Adipocyte (in vitro differentiated cells): Measurements from ENCODE around the gene CCR9.
A peak's percentile ranks its signal among the peaks of the same experiment; 100 is the strongest.

Source experiments
- DNase-seq: peaks from one replicate; pipeline ENCODE4 v3.0.0-alpha.2; 2015; ENCODE audit warnings: low read depth
- H3K27me3 ChIP-seq: replicated peaks from 2 replicates; pipeline ENCODE4 v1.7.0; 2013; ENCODE audit warnings: mild to moderate bottlenecking, low read length, moderate library complexity; ENCODE audit not compliant: control insufficient read depth, insufficient read depth
- H3K36me3 ChIP-seq: 2 replicates; pipeline ENCODE4 v1.7.0; 2013; ENCODE audit warnings: low read length, mild to moderate bottlenecking, moderate library complexity; ENCODE audit not compliant: control insufficient read depth, insufficient read depth, severe bottlenecking
- H3K4me1 ChIP-seq: 2 replicates; pipeline ENCODE4 v1.7.0; 2013; ENCODE audit warnings: mild to moderate bottlenecking, low read length, moderate library complexity; ENCODE audit not compliant: control insufficient read depth, insufficient read depth
- H3K4me3 ChIP-seq: 2 replicates; pipeline ENCODE4 v1.7.0; 2013; ENCODE audit warnings: mild to moderate bottlenecking, low read length, moderate library complexity
- H3K9ac ChIP-seq: 2 replicates; pipeline ENCODE4 v1.7.0; 2013; ENCODE audit warnings: mild to moderate bottlenecking, low read length, moderate library complexity
- H3K9me3 ChIP-seq: 2 replicates; pipeline ENCODE4 v1.7.0; 2013; ENCODE audit warnings: mild to moderate bottlenecking, low read length, moderate library complexity; ENCODE audit not compliant: control insufficient read depth

The CCR9 gene

GRCh38 chr3:45949432-45949831, 63.1 kb downstream of the CCR9 start:
- H3K27me3 ChIP-seq = no peaks in the 10 kb centered on the region
- peaks cover 87% of the 10 kb centered on the region for H3K36me3 ChIP-seq
- no peaks in the 10 kb centered on the region for H3K9me3 ChIP-seq
- H3K4me1 ChIP-seq = peaks cover 6% of the 10 kb centered on the region
- no peak overlapping the region for H3K4me3 ChIP-seq
- no peak overlapping the region for H3K9ac ChIP-seq
- no peak for DNase-seq

- no peak overlapping the region for H3K9ac ChIP-seq
- H3K4me3 ChIP-seq = no peak overlapping the region
- no peak for DNase-seq
- H3K9me3 ChIP-seq = no peaks in the 10 kb centered on the region
- H3K4me1 ChIP-seq = peaks cover 6% of the 10 kb centered on the region
- H3K36me3 ChIP-seq = peaks cover 88% of the 10 kb centered on the region
- no peaks in the 10 kb centered on the region for H3K27me3 ChIP-seq
These were observed 63.8 kb downstream of the CCR9 start for GRCh38 chr3:45950131-45950530.

DNA sequence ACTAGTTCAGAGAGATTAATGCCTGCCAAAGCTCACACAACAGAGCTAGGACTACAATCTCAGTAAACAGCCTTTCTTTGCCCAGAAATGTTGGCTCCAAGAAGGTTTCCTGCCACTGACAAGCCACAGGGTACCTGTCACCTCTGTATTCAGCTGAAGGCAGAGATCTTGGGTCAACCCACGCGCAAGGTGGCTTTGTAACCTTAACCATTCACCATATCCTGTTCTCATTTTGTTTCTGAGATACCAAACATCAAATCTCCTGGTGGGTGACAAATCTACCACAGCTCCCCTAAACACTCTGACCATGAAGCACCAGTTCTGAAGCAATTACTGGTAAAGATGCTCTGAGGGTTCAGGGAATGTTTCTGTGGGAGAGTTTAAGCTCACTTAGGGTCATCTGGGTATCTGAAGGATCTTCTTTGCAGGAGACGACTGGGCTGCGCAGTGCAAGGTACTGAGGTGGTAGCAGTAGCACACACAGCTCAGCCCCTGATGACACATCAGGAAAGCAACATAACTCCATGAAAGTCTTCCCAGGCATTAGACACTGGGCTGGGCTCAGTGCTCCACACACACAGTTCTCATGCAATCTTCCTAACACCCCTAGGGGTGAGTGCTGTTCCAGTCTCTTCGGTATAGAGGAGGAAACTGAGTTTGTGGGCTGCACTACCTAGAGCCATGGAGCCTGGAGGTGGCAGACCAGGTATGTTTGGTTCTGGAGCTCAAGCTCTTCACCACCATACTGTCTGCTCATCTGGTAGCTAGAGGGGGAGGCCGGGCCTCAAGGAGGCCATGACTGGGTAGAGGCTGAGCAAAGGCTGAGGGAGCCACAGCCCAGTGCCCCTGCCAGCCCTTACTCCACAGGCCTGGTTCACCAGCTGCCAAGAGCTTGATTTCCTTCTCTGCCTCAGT, 64.6 kb downstream of the CCR9 start:
- Histone ChIP-seq H3K36me3 (peaks cover 94% of the 10 kb centered on the region), H3K4me1 (peaks cover 6% of the 10 kb centered on the region), H3K9ac (no peak overlapping the region), H3K4me3 (no peak overlapping the region), H3K27me3 (no peaks in the 10 kb centered on the region), H3K9me3 (no peaks in the 10 kb centered on the region)
- DNase-seq = no peak

DNA sequence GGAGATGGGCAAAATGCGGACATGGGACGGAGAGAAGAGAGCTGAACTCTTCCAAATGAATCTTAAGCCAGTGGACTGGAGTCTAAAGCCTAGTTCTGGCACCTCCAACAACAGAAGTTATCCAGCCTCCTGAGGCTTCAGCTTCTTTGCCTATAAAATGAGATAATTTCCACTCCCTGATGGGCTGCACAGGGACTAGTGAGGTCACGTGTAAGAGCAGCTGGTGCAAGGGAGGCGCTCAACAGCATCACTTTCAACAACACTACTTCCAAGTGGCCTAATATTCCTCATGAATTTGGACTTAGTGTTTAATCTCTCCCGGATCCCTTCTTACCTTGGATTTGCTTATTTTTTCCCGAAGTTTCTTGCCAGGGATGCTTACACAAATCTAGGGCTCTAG, 65.6 kb downstream of the CCR9 start:
- DNase-seq = no peak
- Histone ChIP-seq H3K4me3 (no peak overlapping the region), H3K9ac (no peak overlapping the region), H3K36me3 (peaks cover 84% of the 10 kb centered on the region), H3K4me1 (peaks cover 6% of the 10 kb centered on the region), H3K9me3 (no peaks in the 10 kb centered on the region), H3K27me3 (no peaks in the 10 kb centered on the region)

- Histone ChIP-seq H3K9ac (no peak overlapping the region), H3K9me3 (no peaks in the 10 kb centered on the region), H3K27me3 (no peaks in the 10 kb centered on the region), H3K4me1 (peaks cover 6% of the 10 kb centered on the region), H3K36me3 (peaks cover 81% of the 10 kb centered on the region), H3K4me3 (no peak overlapping the region)
- DNase-seq = peak; percentile 21
These were observed 66.1 kb downstream of the CCR9 start for GRCh38 chr3:45952456-45952855.
